BJ (cell line): ENCODE data around the gene KRTAP5-2. TPM values are rescaled to one million over a fixed set of nuclear protein-coding genes. Genes with fewer than 3 reads are reported as not detected.
A peak's percentile ranks its signal among the peaks of the same experiment; 100 is the strongest.

ENCODE experiments used
- CTCF ChIA-PET: fragments of 350-600 bp; formaldehyde crosslinking; extraction: SDS; loops from one replicate; lab custom pipeline; 2021; ENCODE audit warnings: antibody characterized with exemption, inconsistent platforms; lab: Yijun Ruan, JAX
- POLR2A ChIA-PET: fragments of 300-600 bp; sonication (Branson Sonifier 250); formaldehyde crosslinking; extraction: SDS; loops from one replicate; lab custom pipeline; 2021; ENCODE audit warnings: antibody characterized with exemption; lab: Charles Lee
- DNase-seq: peaks from one replicate; pipeline ENCODE4 v3.0.0-alpha.2; 2011; ENCODE audit warnings: low read depth
- H3K27me3 ChIP-seq: 2 replicates; pipeline ENCODE4 v1.6.0; 2011; ENCODE audit warnings: low read length; ENCODE audit not compliant: control insufficient read depth, insufficient read depth
- H3K36me3 ChIP-seq: 2 replicates; pipeline ENCODE4 v1.5.1; 2011; ENCODE audit warnings: low read length; ENCODE audit not compliant: control insufficient read depth, insufficient read depth
- H3K4me3 ChIP-seq: 2 replicates; pipeline ENCODE4 v1.5.1; 2011; ENCODE audit warnings: low read depth, mild to moderate bottlenecking, control low read depth, low read length
- CTCF ChIP-seq: IDR thresholded peaks from 2 replicates; pipeline ENCODE4 v1.5.1; 2011; ENCODE audit warnings: low read depth, mild to moderate bottlenecking, control low read depth, inconsistent platforms, low read length, moderate library complexity; ENCODE audit not compliant: insufficient read depth
- polyA plus RNA-seq: library from polyadenylated mRNA; depleted of rRNA; stranded (reverse); fragments of >200 nt; gene quantifications from 2 replicates; pipeline ENCODE4 v1.2.3, GENCODE V29; 2011

KRTAP5-2 gene
- polyA plus RNA-seq, 1 experiment = not detected

- no peak for TF ChIP-seq CTCF
- no peak for DNase-seq
- peak within 1 kb of the TSS; percentile 69 for H3K4me3 ChIP-seq
- H3K27me3 ChIP-seq = peaks cover 2% of the 10 kb centered on the region; the same call in 1 of the 2 replicates
- H3K36me3 ChIP-seq = no peaks in the 10 kb centered on the region
- ChIA-PET POLR2A (no interaction called here), CTCF (interaction anchor here (0.7 to 12.4 kb wide), 8 partner anchors 7 to 467 kb away, joined by 3 to 301 read pairs (median 20); partner anchors contain the start of genes KRTAP5-2 and KRTAP5-5)
Observed at GRCh38 chr11:1572197-1573076, 25.7 kb downstream of the KRTAP5-2 start, which contains the start of gene DUSP8. TSS of gene DUSP8 (minus strand) at chr11:1572271. CDS start at chr11:1565826, 6,445 bp downstream.

GRCh38 chr11:1571760-1572196 is 26.3 kb downstream of the KRTAP5-2 start:
- H3K4me3 ChIP-seq = peak overlapping the region; percentile 69
- no peak for TF ChIP-seq CTCF
- ChIA-PET CTCF (interaction anchor here (0.8 to 12.4 kb wide), 2 partner anchors 14 to 26 kb away, joined by 3 to 301 read pairs; no protein-coding TSS in a partner anchor), POLR2A (no interaction called here)
- no peak for DNase-seq
- H3K27me3 ChIP-seq = peaks cover 2% of the 10 kb centered on the region; the same call in 1 of the 2 replicates
- H3K36me3 ChIP-seq = no peaks in the 10 kb centered on the region

- H3K36me3 ChIP-seq = no peaks in the 10 kb centered on the region
- H3K27me3 ChIP-seq = peaks cover 2% of the 10 kb centered on the region; the same call in 1 of the 2 replicates
- no peak for TF ChIP-seq CTCF
- ChIA-PET CTCF (interaction anchor here (1.1 to 12.4 kb wide), 3 partner anchors 11 to 48 kb away, joined by 4 to 301 read pairs (median 4); no protein-coding TSS in a partner anchor), POLR2A (no interaction called here)
- no peak for DNase-seq
- peak overlapping the region; percentile 69 for H3K4me3 ChIP-seq
Observed at GRCh38 chr11:1570896-1571759, 27.0 kb downstream of the KRTAP5-2 start.

DNA sequence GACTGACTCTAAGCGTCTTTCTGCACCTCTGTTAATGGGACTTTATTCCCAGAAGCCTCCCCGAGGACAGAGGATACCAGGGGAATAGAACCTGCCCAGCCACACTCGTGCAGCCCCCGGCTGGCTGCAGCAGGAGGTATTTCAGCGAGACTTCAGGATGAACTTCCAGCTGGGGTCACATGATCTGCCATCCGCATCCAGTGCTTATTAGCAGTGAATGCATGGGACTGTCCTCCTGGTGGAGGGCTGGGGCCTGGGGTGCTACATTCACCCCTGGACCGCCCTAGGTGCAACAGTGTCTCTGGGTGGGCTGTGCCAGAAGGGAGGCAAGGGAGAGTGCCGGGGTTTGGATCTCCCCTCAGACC is 27.6 kb downstream of the KRTAP5-2 start:
- no peak for DNase-seq
- no peak for TF ChIP-seq CTCF
- ChIA-PET CTCF (interaction anchor here (1.1 to 12.4 kb wide), 3 partner anchors 11 to 48 kb away, joined by 4 to 301 read pairs (median 4); no protein-coding TSS in a partner anchor), POLR2A (no interaction called here)
- Histone ChIP-seq H3K4me3 (peak overlapping the region; percentile 69), H3K36me3 (no peaks in the 10 kb centered on the region), H3K27me3 (peaks cover 2% of the 10 kb centered on the region; the same call in 1 of the 2 replicates)
